H1 (cell line): ENCODE data around the gene ARL6IP1. TPM values are rescaled to one million over a fixed set of nuclear protein-coding genes. Genes with fewer than 3 reads are reported as not detected.
"Not testable (repeated sequence)": the region's sequence is repeated elsewhere in the genome, so short reads cannot be mapped to it uniquely, and the experiment has no call there.

Source experiments
- CTCF ChIA-PET: fragments of 300-600 bp; sonication (Branson Sonifier 250); formaldehyde crosslinking; loops from one replicate; lab custom pipeline; 2021; ENCODE audit not compliant: partially characterized antibody; lab: Charles Lee
- POLR2A ChIA-PET: fragments of 300-600 bp; sonication (Branson Sonifier 250); formaldehyde crosslinking; loops from one replicate; lab custom pipeline; 2021; ENCODE audit warnings: inconsistent platforms; ENCODE audit not compliant: partially characterized antibody; lab: Charles Lee
- DNase-seq, 2 experiments: peaks; one replicate each; pipeline versions ENCODE4 v3.0.0 to v3.0.0-alpha.2; 2010 to 2022; ENCODE audit warnings: low spot score in 2 of 2, low read depth in 1 of 2, mixed read lengths in 1 of 2
- FAIRE-seq: peaks from 2 replicates; lab custom pipeline; 2011; peaks lifted over from hg19 to GRCh38; lab: Jason Lieb, UNC
- H2AFZ ChIP-seq: 2 replicates; pipeline ENCODE4 v1.8.1; 2012; ENCODE audit warnings: low read length, inconsistent platforms
- H2AK5ac ChIP-seq: 2 replicates; pipeline ENCODE4 v1.6.1; 2013; ENCODE audit warnings: low read depth, low read length
- H2BK120ac ChIP-seq: replicated peaks from 2 replicates; pipeline ENCODE3; 2013; ENCODE audit warnings: low read depth, low read length, inconsistent platforms
- H2BK12ac ChIP-seq: 2 replicates; pipeline ENCODE4 v1.6.1; 2013; ENCODE audit warnings: low read depth, low read length
- H2BK15ac ChIP-seq: 2 replicates; pipeline ENCODE4 v1.6.1; 2013; ENCODE audit warnings: low read length
- H2BK20ac ChIP-seq: 2 replicates; pipeline ENCODE4 v1.6.1; 2013; ENCODE audit warnings: low read length
- H2BK5ac ChIP-seq: 2 replicates; pipeline ENCODE4 v1.6.1; 2013; ENCODE audit warnings: low read depth, low read length
- H3K14ac ChIP-seq: 2 replicates; pipeline ENCODE4 v1.6.1; 2013; ENCODE audit warnings: inconsistent platforms; ENCODE audit not compliant: insufficient read length
- H3K18ac ChIP-seq: 2 replicates; pipeline ENCODE4 v1.6.1; 2013; ENCODE audit warnings: low read length; ENCODE audit errors: extremely low read depth
- H3K23ac ChIP-seq: 2 replicates; pipeline ENCODE4 v1.6.1; 2013; ENCODE audit warnings: inconsistent platforms; ENCODE audit not compliant: insufficient read length
- H3K23me2 ChIP-seq: 2 replicates; pipeline ENCODE4 v1.6.1; 2013; ENCODE audit warnings: low read depth, low read length
- H3K27ac ChIP-seq: 2 replicates; pipeline ENCODE4 v1.6.1; 2011; ENCODE audit warnings: low read depth, low read length, inconsistent platforms
- H3K27me3 ChIP-seq, 4 experiments: replicated peaks in 1 of 4; 1 replicate in 1 of 4; 2 replicates in 3 of 4; pipeline versions ENCODE4 v1.6.1 to v1.8.1; 2011 to 2013; ENCODE audit warnings: low read length in 3 of 4, mild to moderate bottlenecking in 3 of 4, inconsistent platforms in 2 of 4, mixed read lengths in 2 of 4, moderate library complexity in 1 of 4; ENCODE audit not compliant: control insufficient read depth in 3 of 4, insufficient read depth in 3 of 4; ENCODE audit errors: extremely low read depth in 1 of 4
- H3K36me3 ChIP-seq, 4 experiments: 2 replicates each; pipeline versions ENCODE4 v1.6.1 to v1.8.1; 2011 to 2013; ENCODE audit warnings: mild to moderate bottlenecking in 4 of 4, low read length in 3 of 4, moderate library complexity in 2 of 4, control low read depth in 1 of 4, inconsistent platforms in 1 of 4; ENCODE audit not compliant: insufficient read depth in 4 of 4, control insufficient read depth in 2 of 4
- H3K4ac ChIP-seq: replicated peaks from 2 replicates; pipeline ENCODE3; 2013; ENCODE audit warnings: low read length, low read depth, mixed read lengths, inconsistent platforms; ENCODE audit not compliant: insufficient read length
- H3K4me1 ChIP-seq, 4 experiments: replicated peaks in 1 of 4; 1 replicate in 1 of 4; 2 replicates in 3 of 4; pipeline versions ENCODE4 v1.6.1 to v1.8.1; 2011 to 2013; ENCODE audit warnings: low read length in 3 of 4, inconsistent platforms in 2 of 4, mixed read lengths in 1 of 4; ENCODE audit not compliant: insufficient read depth in 4 of 4, control insufficient read depth in 3 of 4
- H3K4me2 ChIP-seq, 2 experiments: 2 replicates each; pipeline versions ENCODE4 v1.6.1 to v1.8.1; 2011 to 2013; ENCODE audit warnings: low read depth in 2 of 2, low read length in 2 of 2, control low read depth in 1 of 2, inconsistent platforms in 1 of 2, mild to moderate bottlenecking in 1 of 2; ENCODE audit not compliant: insufficient read depth in 1 of 2
- H3K4me3 ChIP-seq, 4 experiments: fragments of 200-600, 300-600 bp in 1 of 4; sonication (generic), shearing (Covaris generic), sonication (Bioruptor Twin) in 1 of 4; 2 replicates each; pipeline versions ENCODE4 v1.5.1 to v1.8.1; 2011 to 2016; ENCODE audit warnings: low read length in 4 of 4, low read depth in 3 of 4, control low read depth in 2 of 4, inconsistent platforms in 2 of 4, mild to moderate bottlenecking in 2 of 4, mixed read lengths in 1 of 4, moderate library complexity in 1 of 4; ENCODE audit not compliant: insufficient read depth in 2 of 4; ENCODE audit errors: extremely low read depth in 1 of 4
- H3K56ac ChIP-seq: replicated peaks from 2 replicates; pipeline ENCODE3; 2013; ENCODE audit warnings: low read depth, mild to moderate bottlenecking, mixed read lengths, low read length, inconsistent platforms; ENCODE audit not compliant: insufficient read length
- H3K79me1 ChIP-seq: 2 replicates; pipeline ENCODE4 v1.6.1; 2013; ENCODE audit warnings: low read depth, low read length, control low read depth
- H3K79me2 ChIP-seq, 2 experiments: 2 replicates each; pipeline versions ENCODE4 v1.6.1 to v1.8.1; 2012 to 2013; ENCODE audit warnings: low read length in 2 of 2, mild to moderate bottlenecking in 2 of 2, inconsistent platforms in 1 of 2; ENCODE audit not compliant: insufficient read depth in 2 of 2, control insufficient read depth in 1 of 2
- H3K9ac ChIP-seq, 4 experiments: replicated peaks in 1 of 4; 1 replicate in 1 of 4; 2 replicates in 3 of 4; pipeline versions ENCODE4 v1.6.1 to v1.8.1; 2011 to 2013; ENCODE audit warnings: low read depth in 3 of 4, low read length in 3 of 4, control low read depth in 2 of 4, mild to moderate bottlenecking in 2 of 4, moderate library complexity in 2 of 4, inconsistent platforms in 1 of 4; ENCODE audit errors: extremely low read depth in 1 of 4
- H3K9me3 ChIP-seq, 2 experiments: 2 replicates each; pipeline versions ENCODE4 v1.6.1 to v1.8.1; 2012 to 2013; ENCODE audit warnings: mild to moderate bottlenecking in 2 of 2, moderate library complexity in 2 of 2, control low read depth in 1 of 2, inconsistent platforms in 1 of 2, low read depth in 1 of 2, low read length in 1 of 2, mixed read lengths in 1 of 2; ENCODE audit not compliant: insufficient read depth in 2 of 2
- H4K20me1 ChIP-seq, 2 experiments: replicated peaks in 1 of 2; 2 replicates each; pipeline versions ENCODE3 to v1.8.1; 2011 to 2013; ENCODE audit warnings: inconsistent platforms in 2 of 2, low read length in 2 of 2, mild to moderate bottlenecking in 1 of 2; ENCODE audit not compliant: insufficient read depth in 2 of 2, control insufficient read depth in 1 of 2
- H4K5ac ChIP-seq: 2 replicates; pipeline ENCODE4 v1.6.1; 2013; ENCODE audit warnings: low read length, low read depth, mixed read lengths, inconsistent platforms; ENCODE audit not compliant: insufficient read length
- H4K8ac ChIP-seq: 2 replicates; pipeline ENCODE4 v1.8.0; 2013; ENCODE audit warnings: mild to moderate bottlenecking, moderate library complexity, low read length, inconsistent platforms; ENCODE audit not compliant: insufficient read depth; ENCODE audit errors: extremely low read depth
- H4K91ac ChIP-seq: replicated peaks from 2 replicates; pipeline ENCODE3; 2013; ENCODE audit warnings: low read length, mixed read lengths, inconsistent platforms; ENCODE audit not compliant: insufficient read length
- WGBS, 2 experiments: shearing (Covaris generic) in 1 of 2; methylation state at CpG; one replicate each; pipeline versions ENCODE4 v1.1.6 to v1.1.7; 2013 to 2015; ENCODE audit warnings: low lambda C conversion rate in 2 of 2, mixed read lengths in 2 of 2, inconsistent platforms in 1 of 2, low coverage in 1 of 2, missing lambda C conversion rate in 1 of 2; ENCODE audit not compliant: insufficient replicate concordance in 2 of 2, insufficient coverage in 1 of 2, insufficient read length in 1 of 2; ENCODE audit errors: extremely low coverage in 1 of 2, missing lambda C conversion rate in 1 of 2; 5-methylcytosine and 5-hydroxymethylcytosine counted together
- polyA plus RNA-seq, 7 experiments: library from polyadenylated mRNA; depleted of rRNA in 3 of 7; stranded (reverse) in 5 of 7; unstranded in 2 of 7; fragments of >200 nt in 5 of 7; fragments of 200-250 nt in 2 of 7; gene quantifications; 1 replicate in 5 of 7; 2 replicates in 1 of 7; 4 replicates in 1 of 7; pipeline versions ENCODE4 v1.2.1 to v1.2.3, GENCODE V29; 2011 to 2013; ENCODE audit warnings: missing spikeins in 2 of 7, mixed read lengths in 2 of 7
- total RNA-seq: library from RNA; stranded (reverse); fragmentation: NEBNext Ultra II Directional; extraction: Animal tissue kit (Norgen Biotek cat#: 25700); gene quantifications from 2 replicates; pipeline ENCODE4 v1.2.1, GENCODE V29; 2021

Gene ARL6IP1
- total and polyA plus RNA-seq, 2 of the 8 experiments (the other 6 are each of a cell fraction or from before 2014, with no cell fraction given), result 162 to 170 TPM

DNA sequence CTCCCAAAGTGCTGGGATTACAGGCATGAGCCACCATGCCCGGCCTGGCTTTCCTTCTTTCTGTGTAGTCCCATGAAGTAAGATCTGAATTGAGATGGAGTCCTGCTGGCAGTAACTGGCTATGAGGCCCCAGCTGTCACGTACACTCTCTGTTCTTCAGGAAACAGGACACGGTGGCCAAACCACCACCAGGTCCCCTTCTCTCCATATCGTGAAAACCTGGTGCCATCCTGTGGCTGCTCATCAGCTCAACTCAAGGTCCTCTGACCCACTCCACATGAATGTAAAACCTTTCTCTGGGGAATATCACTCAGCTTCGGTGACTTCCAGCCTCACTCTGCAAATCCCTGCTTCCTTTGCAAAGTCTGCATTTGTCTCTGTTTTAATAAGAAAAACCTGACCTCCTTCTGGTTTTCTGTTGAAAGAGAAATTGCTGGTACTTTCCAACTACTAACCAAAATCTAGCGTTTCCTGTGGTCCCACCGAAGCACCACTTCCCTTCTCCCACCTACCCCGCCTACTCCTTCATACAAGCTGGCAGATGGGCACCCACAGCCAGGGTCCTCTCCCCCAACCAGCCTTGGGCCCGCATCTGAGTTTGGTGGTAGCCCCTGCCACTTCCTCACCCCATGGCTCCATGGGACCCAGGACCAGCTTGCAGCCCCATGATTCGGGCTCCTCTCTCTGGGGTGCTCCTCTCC is 43.2 kb downstream of the ARL6IP1 start:
- H2BK120ac ChIP-seq, H4K8ac ChIP-seq, H3K4ac ChIP-seq, H3K18ac ChIP-seq, H2BK20ac ChIP-seq, H3K23me2 ChIP-seq, H2AFZ ChIP-seq, H3K9ac ChIP-seq, H3K56ac ChIP-seq, H2BK12ac ChIP-seq, H3K27me3 ChIP-seq, H3K36me3 ChIP-seq, H3K14ac ChIP-seq, H2BK15ac ChIP-seq, DNase-seq, H3K4me1 ChIP-seq, H3K9me3 ChIP-seq, H2BK5ac ChIP-seq, H3K4me2 ChIP-seq, H2AK5ac ChIP-seq, CTCF ChIA-PET, H3K4me3 ChIP-seq, H3K79me2 ChIP-seq, H4K20me1 ChIP-seq, H3K23ac ChIP-seq, POLR2A ChIA-PET, H4K91ac ChIP-seq, FAIRE-seq, H3K27ac ChIP-seq, H3K79me1 ChIP-seq, H4K5ac ChIP-seq: not testable (repeated sequence)
- WGBS, 2 experiments, result 62% methylated on average over 2 of the region's 10 CpGs; no CpG with 5 or more reads in 1 of the 2 experiments

DNA sequence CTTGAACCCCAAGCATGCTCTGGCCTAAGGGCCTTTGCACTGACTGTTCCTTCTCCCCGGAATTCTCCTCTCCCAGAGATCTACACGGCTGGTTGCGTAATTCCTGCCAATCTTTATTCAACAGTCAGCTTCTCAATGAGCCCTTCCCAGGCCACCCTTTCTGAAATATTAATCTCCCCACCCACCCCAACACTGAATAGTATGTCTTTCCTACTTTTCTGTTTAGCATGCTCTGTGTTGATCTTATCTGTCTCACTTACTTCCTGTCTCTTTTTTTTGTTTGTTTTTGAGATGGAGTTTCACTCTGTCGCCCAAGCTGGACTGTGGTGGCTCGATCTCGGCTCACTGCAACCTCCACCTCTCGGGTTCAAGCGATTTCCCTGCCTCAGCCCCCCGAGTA is 44.7 kb downstream of the ARL6IP1 start:
- H3K27ac ChIP-seq, H3K36me3 ChIP-seq, H3K79me1 ChIP-seq, H2BK12ac ChIP-seq, POLR2A ChIA-PET, H3K56ac ChIP-seq, CTCF ChIA-PET, H2AK5ac ChIP-seq, H3K4me1 ChIP-seq, H4K20me1 ChIP-seq, H3K9ac ChIP-seq, FAIRE-seq, H3K9me3 ChIP-seq, H2BK120ac ChIP-seq, H2BK15ac ChIP-seq, H4K8ac ChIP-seq, H4K5ac ChIP-seq, H3K23ac ChIP-seq, H3K79me2 ChIP-seq, H2BK5ac ChIP-seq, H3K4me2 ChIP-seq, H2BK20ac ChIP-seq, H3K4me3 ChIP-seq, H4K91ac ChIP-seq, H3K4ac ChIP-seq, H3K23me2 ChIP-seq, H3K14ac ChIP-seq, DNase-seq, H2AFZ ChIP-seq, H3K27me3 ChIP-seq, H3K18ac ChIP-seq: not testable (repeated sequence)
- WGBS, 2 experiments, result 87% methylated on average over 9 of the region's 9 CpGs; no CpG with 5 or more reads in 1 of the 2 experiments
